Stimulated activated CD8-positive, alpha-beta memory T cell treated with anti-CD3 and anti-CD28 coated beads, Interleukin-15, amount 100 ng/mL, for 48 hours (primary cell): ENCODE results near the gene SWSAP1.

Source experiments
- DNase-seq, 2 donors: peaks; one replicate each; pipeline ENCODE4 v3.0.0-alpha.2; 2020; ENCODE audit warnings: low read depth in 2 of 2

Gene SWSAP1

DNA sequence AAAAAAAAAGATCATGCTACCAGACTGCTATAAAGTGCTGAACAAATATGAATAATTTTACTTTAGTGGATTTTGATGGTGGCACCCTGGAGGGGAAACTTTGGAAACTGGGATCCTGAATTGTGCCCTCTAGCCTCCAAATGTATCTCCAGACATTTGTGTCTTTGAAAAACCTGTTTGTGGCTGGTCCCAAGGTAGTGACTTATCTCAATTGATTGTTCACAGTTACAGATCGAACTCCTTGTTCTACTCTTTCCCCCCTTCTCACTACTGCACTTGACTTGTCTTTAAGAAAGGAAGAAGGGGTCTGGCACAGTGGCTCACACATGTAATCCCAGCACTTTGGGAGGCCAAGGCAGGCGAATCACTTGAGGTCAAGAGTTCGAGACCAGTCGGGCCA lies 34.1 kb downstream of the SWSAP1 start:
- DNase-seq = no peak

DNA sequence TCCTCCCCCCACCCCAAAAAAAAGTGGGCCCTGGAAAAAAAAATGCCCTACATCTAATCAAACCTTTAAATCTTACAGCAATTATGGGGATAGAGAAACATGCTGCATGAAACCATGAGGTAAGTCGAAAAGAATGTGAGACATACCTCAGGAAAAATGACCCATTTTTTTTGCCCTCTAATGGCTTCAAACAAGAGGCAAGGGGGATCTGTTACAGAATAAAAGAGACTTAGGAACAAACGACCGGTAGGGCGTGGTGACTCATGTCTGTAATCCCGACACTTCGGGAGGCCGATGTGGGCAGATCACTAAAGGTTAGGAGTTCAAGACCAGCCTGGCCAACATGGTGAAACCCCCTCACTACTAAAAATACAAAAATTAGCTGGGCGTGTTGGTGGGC lies 36.2 kb downstream of the SWSAP1 start:
- DNase-seq = no peak

DNA sequence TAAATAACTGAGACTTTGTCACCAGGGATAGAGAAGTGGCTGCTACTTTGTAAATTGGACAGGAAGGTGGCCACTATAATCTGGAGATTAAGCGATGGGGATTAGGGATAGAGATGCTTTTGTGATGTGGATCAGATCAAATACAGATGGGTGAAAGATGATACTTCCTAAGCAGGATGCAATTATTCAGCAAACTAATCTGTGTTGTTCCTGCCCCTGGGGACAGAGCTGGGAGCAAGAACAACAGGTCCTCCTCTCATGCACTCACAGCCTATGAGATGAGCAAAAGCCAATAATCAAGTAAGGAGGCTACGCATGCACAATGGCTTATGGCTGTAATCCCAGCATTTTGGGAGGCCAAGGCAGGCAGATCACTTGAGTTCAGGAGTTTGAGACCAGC lies 40.1 kb downstream of the SWSAP1 start:
- DNase-seq = no peak

DNA sequence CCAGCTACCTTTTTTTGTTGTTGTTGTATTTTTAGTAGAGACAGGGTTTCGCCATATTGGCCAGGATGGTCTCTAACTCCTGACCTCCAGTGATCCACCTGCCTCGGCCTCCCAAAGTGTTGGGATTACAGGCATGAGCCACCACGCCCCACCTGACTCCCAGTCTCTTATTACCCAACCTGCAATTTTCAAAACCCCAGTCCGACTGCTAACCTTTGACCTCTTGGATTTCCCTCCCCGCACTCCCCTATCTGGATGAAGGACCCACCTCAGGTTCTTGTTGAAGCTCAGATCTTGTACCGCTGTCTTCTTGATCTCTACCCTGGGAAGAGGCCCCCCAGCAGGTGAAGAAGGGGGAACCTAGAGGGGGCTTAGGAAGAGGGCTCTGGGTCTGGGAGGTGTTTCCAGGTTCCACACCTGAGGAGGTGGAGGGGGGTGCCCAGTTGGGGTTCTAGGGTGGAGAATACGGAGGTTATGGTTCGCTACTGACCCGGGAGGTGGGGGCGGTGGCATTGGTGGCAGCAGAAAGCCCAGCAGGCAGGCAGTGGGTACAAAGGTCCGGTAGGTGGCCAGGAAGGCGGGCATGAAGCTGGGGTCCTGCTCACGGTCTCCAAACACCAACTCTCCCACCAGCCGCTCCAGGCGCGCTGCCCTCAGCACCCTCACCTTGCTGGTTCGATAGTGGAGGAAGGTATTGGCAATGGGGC lies 42.0 kb downstream of the SWSAP1 start:
- no peak for DNase-seq

DNA sequence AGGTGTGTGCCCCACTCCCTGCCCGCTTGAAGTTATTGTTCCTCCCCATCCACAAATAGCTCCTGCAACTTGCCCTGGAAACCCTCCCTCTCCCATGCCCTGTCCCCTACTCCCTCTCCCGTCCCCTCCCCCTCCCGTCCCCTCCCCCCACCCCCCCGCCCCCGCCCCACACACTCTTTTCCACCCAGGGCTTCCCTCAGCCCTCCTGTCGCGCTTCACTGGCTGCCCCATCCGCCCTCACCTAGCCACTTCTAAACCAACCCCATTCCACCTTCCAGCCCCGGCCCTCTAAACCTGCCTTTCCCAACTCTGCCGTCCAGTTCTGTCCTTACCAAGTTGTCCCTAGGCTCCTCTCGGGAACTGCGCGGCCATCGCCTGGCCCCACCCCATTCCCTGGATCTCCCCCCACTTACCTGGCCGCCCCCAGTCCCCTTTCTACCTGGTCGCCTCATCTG lies 43.7 kb downstream of the SWSAP1 start:
- DNase-seq = no peak

DNA sequence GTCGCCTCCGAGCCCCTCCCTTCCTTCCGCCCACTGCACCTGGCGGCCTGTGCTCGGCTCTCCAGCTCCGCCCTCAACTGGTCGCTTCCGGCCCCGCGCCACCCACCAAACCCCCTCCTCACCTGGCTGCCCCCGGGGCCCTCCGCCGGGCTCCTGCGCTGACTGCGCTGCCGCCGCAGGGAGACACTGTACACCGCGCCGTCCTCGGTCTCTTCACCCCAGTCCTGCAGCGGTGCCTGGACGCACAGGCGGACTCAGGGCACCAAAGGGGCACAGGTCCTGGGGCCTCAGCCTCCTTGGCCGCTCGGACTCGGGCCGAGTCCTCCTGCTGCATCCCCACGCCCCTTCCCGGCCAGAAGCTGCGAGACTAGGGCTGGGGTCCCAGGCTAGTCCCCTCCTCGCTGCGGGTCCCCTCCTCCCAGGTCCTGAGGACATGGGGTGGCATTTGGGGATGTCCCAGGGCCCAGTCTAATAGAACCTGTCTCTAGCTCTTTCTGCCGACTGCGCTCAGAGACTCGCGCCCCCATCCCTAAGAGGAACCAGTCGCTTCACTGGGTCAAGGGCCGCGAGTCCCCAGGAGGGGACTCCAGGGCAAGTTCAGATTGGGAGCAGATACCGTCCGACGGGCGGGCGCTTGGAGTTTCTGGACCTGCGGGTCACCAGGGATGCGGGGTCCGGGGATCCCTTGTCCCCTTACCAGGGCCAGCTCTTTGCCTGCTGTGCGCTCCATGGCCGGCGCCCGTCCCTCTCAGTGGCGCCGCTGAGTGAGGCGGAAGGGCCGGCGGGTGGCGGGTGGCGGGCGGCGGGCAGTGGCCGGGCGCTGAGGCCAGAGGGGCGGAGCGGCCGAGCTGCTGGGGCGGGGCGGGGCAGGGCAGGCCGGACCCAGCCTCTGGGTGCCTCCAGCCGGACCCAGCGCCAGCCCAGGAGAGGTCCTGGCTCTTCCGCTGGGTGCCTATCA lies 44.4 kb downstream of the SWSAP1 start, which contains the start of gene RGL3:
Gene RGL3 (minus strand): TSS at position 766 of the 958 bp plus-strand sequence. CDS start 36 bp downstream, at position 730.
- DNase-seq = no peak

DNA sequence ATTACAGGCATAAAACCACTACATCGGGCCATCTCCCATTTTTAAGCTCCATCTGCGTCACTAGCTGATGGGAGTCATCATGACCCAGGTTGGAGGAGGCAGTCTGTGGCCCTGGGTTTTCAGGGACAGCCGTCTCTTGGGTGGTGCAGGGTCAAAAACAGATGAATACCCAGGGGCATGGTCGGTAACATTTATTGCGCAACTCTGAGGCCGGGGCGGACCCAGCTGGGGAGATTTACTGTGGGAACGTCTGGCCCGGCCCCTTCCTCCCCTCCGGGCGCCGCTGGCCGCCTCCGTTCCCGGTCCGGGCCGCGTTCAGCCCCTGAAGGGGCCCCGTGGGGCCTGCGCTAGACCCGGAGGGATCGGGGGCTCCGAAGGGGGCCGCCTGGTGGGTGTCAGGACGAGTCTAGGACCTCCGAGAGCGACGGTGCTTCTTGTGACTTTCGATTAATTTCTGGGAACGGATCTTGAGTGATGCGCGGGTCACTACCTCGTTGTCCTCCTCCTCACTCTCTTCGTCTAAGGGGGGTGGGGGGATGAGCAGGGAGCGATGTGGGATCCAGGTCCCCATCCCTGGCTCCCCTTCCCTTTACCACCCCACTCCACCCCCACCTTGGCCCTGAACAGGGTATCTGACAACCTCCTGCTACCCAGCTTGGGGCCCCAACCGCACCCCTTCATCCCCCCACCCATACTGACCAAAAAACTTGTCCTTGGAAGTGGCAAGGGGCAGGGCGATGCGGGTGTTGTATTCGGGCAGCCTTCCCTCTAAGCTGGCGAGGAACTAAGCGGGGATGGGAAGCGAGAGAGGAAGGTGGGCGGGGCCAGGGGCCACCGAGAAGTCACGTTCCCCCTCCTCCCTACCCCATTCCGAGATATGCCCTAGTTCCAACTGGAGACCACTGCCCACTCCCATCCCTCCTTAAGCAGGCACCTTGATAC lies 46.2 kb downstream of the SWSAP1 start:
- no peak for DNase-seq

DNA sequence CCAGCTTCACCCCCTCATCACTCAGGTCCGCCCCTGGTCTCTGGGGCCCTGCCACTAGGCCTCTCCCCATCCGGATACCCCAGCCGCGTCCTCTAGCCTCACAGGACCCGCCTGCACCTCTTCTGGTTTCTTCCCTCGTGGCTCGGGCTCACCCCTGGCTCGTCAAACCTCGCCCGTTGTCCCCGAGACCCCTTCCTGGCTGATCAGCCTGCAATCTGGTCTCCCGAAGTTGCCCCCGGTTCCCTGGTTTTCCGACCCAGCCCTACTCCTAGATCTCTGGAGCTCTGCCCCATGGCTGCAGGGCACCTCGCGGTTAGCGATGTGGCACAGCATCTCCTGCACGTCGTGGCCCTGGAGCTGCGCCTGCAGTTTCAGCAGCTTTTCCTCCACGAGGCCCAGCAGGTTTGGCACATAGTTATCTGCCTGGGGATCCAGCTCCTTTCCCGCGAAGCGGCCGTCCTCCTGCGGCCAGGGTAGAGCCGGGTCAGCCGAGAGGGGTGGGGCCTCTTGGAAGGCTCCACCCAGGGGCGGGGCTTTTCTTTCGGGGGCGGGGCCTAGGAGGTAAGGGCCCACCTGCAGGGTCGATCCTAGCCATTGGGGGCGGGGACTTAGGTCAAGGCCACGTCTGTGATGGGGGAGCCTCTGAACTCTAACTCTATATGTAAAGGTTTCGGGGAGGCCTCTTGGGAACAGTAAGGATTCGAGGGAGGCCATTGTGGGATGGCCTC lies 47.1 kb downstream of the SWSAP1 start:
- peak in 1 of 2 donors; percentile 34 for DNase-seq

DNA sequence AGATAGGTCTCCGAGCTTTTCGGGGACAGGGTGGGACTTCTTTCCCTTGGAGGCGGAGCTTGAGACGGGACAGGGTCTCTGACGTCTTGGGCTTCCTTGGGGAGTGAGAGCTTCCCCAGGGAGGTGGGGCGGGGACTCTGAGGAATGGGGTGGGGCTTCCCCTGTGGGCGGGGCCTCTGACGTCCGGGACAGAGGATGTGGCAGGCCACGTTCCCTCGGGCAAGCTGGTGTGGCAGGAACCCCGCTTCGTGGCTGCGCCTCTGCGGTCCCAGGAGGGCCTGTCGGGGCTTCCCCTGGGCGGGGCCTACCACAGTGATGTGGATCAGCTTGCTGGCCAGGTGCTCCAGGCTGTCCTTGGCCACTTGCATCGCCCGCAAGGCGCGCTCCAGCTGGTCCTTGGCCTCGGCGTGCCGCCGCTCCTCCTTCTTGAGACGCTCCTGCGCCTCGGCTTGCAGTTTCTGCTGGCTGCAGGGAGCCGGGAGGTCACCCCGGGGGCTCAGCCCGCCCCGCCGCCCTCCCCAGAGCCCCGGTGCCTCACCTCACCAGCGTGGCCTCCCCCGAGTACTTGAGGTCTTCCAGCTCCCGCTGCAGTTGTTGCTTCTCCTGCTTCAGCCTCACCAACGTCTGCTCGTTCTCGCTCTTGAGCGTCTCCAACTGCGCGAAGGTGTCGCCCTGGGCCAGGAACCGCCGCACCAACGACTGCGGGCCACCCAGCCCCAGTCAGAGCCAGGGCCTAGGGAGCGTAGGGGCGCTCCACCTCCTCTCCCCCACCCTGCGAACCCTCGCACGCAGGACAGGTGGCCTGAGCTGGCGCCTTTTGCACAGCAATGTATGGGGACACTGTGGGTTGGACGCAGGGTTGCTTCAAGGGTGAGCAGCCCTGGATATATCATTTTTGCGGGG lies 47.9 kb downstream of the SWSAP1 start:
- DNase-seq = peak; percentile 62 to 69

DNA sequence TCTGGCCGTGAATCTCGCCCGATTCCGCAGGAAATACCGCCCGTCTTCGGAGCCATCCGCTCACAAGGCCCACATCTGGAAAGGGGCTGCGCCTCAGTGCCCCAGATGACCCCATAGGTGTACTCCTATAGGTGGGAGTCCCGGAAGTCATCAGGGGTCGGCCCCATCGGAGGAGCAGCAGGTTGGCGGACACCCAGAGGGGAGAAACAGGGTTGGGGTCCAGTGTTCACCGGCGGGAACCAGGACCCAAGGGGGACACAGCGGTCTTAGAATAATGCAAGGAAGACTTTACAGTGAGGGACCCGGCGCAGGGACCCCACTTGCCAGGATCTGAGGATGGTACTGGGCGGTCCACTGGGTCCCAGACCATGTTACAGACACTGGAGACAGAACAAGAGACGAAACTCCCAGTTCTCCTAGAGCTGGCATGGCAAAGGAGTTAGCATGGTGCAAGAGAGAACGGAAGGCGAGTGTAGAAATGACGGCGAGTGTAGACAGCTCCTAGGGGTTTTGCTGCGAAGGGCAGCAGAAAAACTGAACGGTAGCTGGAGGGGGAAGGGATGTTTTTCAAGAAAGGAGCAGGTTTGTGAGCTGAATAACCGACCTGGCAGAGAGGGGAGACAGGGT lies 48.8 kb downstream of the SWSAP1 start:
- DNase-seq = no peak

DNA sequence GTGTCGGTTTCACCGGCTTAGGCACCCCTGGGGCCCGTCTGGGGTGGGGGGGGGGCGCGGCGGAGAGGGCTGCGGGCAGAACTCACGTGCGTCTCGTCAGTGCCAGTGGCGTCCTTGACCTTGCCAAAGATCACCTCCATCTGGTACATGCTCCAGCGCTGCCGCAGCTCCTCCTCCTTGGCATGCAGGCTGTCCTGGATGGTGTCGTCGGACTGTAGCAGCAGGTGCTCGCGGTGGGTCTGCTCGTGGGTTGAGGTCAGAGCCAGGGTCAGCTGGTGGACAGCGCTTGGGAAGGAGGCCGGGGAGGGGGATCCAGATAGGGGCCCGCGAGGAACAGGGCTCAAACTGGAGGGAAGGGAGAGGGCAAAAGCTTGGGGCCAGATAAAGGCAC lies 49.3 kb downstream of the SWSAP1 start:
- DNase-seq = no peak
